Right lobe of liver (tissue), 6 donors: ENCODE measurements around the gene NMRK2. TPM values are rescaled to one million over a fixed set of nuclear protein-coding genes. Genes with fewer than 3 reads are reported as not detected.

Source experiments
- ATAC-seq, 4 donors: fragments of 200-7000 bp; cut with Tn5 transposase; one replicate each; pipeline ENCODE4 v1.9.1; 2020; ENCODE audit warnings: mild to moderate bottlenecking in 4 of 4, moderate library complexity in 4 of 4
- DNase-seq, 3 donors: peaks; one replicate each; pipeline ENCODE4 v3.0.0-alpha.2; 2020
- H3K27ac ChIP-seq, 3 donors: fragments of 200-600 bp; one replicate each; pipeline ENCODE4 v1.8.0; 2022
- H3K27me3 ChIP-seq, 2 donors: fragments of 200-600 bp; one replicate each; pipeline ENCODE4 v1.8.0; 2022
- H3K36me3 ChIP-seq, 4 donors: fragments of 200-600 bp; sonication (generic) in 1 of 4; one replicate each; pipeline versions ENCODE4 v1.5.1 to v1.8.0; 2017 to 2022; ENCODE audit warnings: control low read depth in 1 of 4
- H3K4me1 ChIP-seq, 4 donors: fragments of 200-600 bp; sonication (generic) in 1 of 4; one replicate each; pipeline versions ENCODE4 v1.5.1 to v1.8.0; 2017 to 2022; ENCODE audit warnings: control low read depth in 1 of 4
- H3K4me3 ChIP-seq, 3 donors: fragments of 200-600 bp; one replicate each; pipeline ENCODE4 v1.8.0; 2022
- H3K9me3 ChIP-seq, 4 donors: fragments of 200-600 bp; sonication (generic) in 1 of 4; one replicate each; pipeline versions ENCODE4 v1.5.1 to v1.8.0; 2017 to 2022; ENCODE audit warnings: control low read depth in 1 of 4
- CTCF ChIP-seq, 4 donors: fragments of 200-600 bp in 3 of 4; fragments of 450-650 bp in 1 of 4; IDR thresholded peaks; one replicate each; pipeline versions ENCODE4 v1.5.1 to v1.8.0; 2016 to 2022; ENCODE audit warnings: antibody characterized with exemption in 4 of 4, mild to moderate bottlenecking in 2 of 4
- POLR2A ChIP-seq: fragments of 450-650 bp; IDR thresholded peaks from one replicate; pipeline ENCODE4 v1.6.1; 2017; ENCODE audit warnings: antibody characterized with exemption, mild to moderate bottlenecking
- WGBS: methylation state at CpG from one replicate; pipeline ENCODE4 v1.1.6; 2018; ENCODE audit warnings: low coverage, low lambda C conversion rate; ENCODE audit not compliant: insufficient coverage; ENCODE audit errors: missing lambda C conversion rate; 5-methylcytosine and 5-hydroxymethylcytosine counted together
- intact Hi-C, 2 donors: fragments of 100-400 bp; cut with DNase I; formaldehyde crosslinking; loops; one replicate each; pipeline versions ENCODE4 v1.11.2 to v1.14.1; 2022
- total RNA-seq, 6 experiments: library from RNA; depleted of rRNA in 2 of 6; stranded (reverse); fragments of >200 nt in 2 of 6; fragmentation: NEBNext Ultra II Directional in 3 of 6; extraction: Animal tissue kit (Norgen Biotek cat#: 25700) in 3 of 6; gene quantifications; one replicate each; pipeline versions ENCODE4 v1.1.0 to v1.2.4, GENCODE V29; 2016 to 2023
- donor health status: DM: no; HTN: yes; CAD: no.
- donor health status: DM: no; HTN: no; CAD: no.
- donor health status: DM: no; HTN: no; CAD: no.
- donor health status: DM: no; HTN: yes; CAD: no.
- donor health status: DM: no; HTN: yes; CAD: no.

The NMRK2 gene
- total RNA-seq, 6 experiments from 2014 or later = 0.17 TPM; not detected in 5

GRCh38 chr19:3958836-3959765 is 26.2 kb downstream of the NMRK2 start:
- ATAC-seq = peak in 2 of 4 donors; percentile 10 to 20

GRCh38 chr19:3959766-3960131 is 26.9 kb downstream of the NMRK2 start:
- WGBS = 100% methylated on average over 2 of the region's 15 CpGs
- DNase-seq = no peak
- H3K27ac ChIP-seq = no peak overlapping the region
- no peaks in the 10 kb centered on the region for H3K4me1 ChIP-seq
- peaks cover 9 to 65% (median 25%) of the 10 kb centered on the region in 4 donors for H3K36me3 ChIP-seq
- no peaks in the 10 kb centered on the region for H3K9me3 ChIP-seq
- H3K27me3 ChIP-seq = no peaks in the 10 kb centered on the region
- intact Hi-C loops = no loop called here
- TF ChIP-seq CTCF (IDR thresholded peaks at IDR 0.05) (no peak), POLR2A (no peak)
- no peak overlapping the region for H3K4me3 ChIP-seq
- no peak for ATAC-seq

More at GRCh38 chr19:3958836-3959765, 26.2 kb downstream of the NMRK2 start:
- intact Hi-C loops = no loop called here
- Histone ChIP-seq H3K27me3 (no peaks in the 10 kb centered on the region), H3K36me3 (peaks cover 9 to 62% (median 25%) of the 10 kb centered on the region in 4 donors), H3K27ac (no peak overlapping the region), H3K9me3 (no peaks in the 10 kb centered on the region), H3K4me1 (no peaks in the 10 kb centered on the region), H3K4me3 (no peak overlapping the region)
- 100% methylated on average over 2 of the region's 86 CpGs for WGBS
- DNase-seq = no peak
- no peak for TF ChIP-seq CTCF (IDR thresholded peaks at IDR 0.05)
- no peak for TF ChIP-seq POLR2A

GRCh38 chr19:3961007-3961406 is 28.1 kb downstream of the NMRK2 start:
- WGBS = no CpG with 5 or more reads among the region's 24 CpGs
- H3K36me3 ChIP-seq = peaks cover 9 to 68% (median 25%) of the 10 kb centered on the region in 4 donors
- no peaks in the 10 kb centered on the region for H3K9me3 ChIP-seq
- ATAC-seq (no peak), DNase-seq (no peak)
- intact Hi-C loops = no loop called here
- H3K4me3 ChIP-seq = no peak overlapping the region
- no peak overlapping the region for H3K27ac ChIP-seq
- H3K4me1 ChIP-seq = no peaks in the 10 kb centered on the region
- TF ChIP-seq CTCF (IDR thresholded peaks at IDR 0.05) = no peak
- TF ChIP-seq POLR2A = no peak
- H3K27me3 ChIP-seq = no peaks in the 10 kb centered on the region

- no peak overlapping the region for H3K4me3 ChIP-seq
- peaks cover 0 to under 1% (median 0%) of the 10 kb centered on the region in 4 donors for H3K4me1 ChIP-seq
- no peak overlapping the region for H3K27ac ChIP-seq
- H3K27me3 ChIP-seq = no peaks in the 10 kb centered on the region
- WGBS = 100% methylated on average over 2 of the region's 35 CpGs
- DNase-seq (no peak), ATAC-seq (no peak)
- H3K9me3 ChIP-seq = no peaks in the 10 kb centered on the region
- intact Hi-C loops = no loop called here
- TF ChIP-seq POLR2A (no peak), CTCF (IDR thresholded peaks at IDR 0.05) (no peak)
- peaks cover 9 to 74% (median 26%) of the 10 kb centered on the region in 4 donors for H3K36me3 ChIP-seq
These were observed 30.8 kb downstream of the NMRK2 start for GRCh38 chr19:3963458-3964255.
